DND-41 (cell line): ENCODE measurements around the gene EXOC4.

Source experiments
- CTCF ChIP-seq: IDR thresholded peaks from 2 replicates; pipeline ENCODE4 v1.5.1; 2012; ENCODE audit warnings: borderline replicate concordance, low read length, moderate library complexity, mild to moderate bottlenecking; ENCODE audit not compliant: poor library complexity, severe bottlenecking; ENCODE audit errors: extremely low read depth
- EZH2 ChIP-seq: IDR thresholded peaks from 3 replicates; pipeline ENCODE4 v1.6.1; 2012; ENCODE audit warnings: borderline replicate concordance, low read depth, mild to moderate bottlenecking, moderate library complexity, low read length, inconsistent platforms; ENCODE audit not compliant: severe bottlenecking

GRCh38 chr7:133777701-133778100 lies 524.8 kb downstream of the EXOC4 start:
- no peak for TF ChIP-seq CTCF
- TF ChIP-seq EZH2: no peak
